ENCODE data around the gene KLK12. TPM values are rescaled to one million over a fixed set of nuclear protein-coding genes. Genes with fewer than 3 reads are reported as not detected.
A peak's percentile ranks its signal among the peaks of the same experiment; 100 is the strongest.

Gene KLK12
- total and polyA plus RNA-seq, 9 of the 15 experiments (the other 6 are each of a cell fraction or from before 2014, with no cell fraction given), result not detected

GRCh38 chr19:51007488-51007887 lies 27.3 kb downstream of the KLK12 start (continued):
- peak; percentile 87; the same call in 1 of the 2 replicates for TF ChIP-seq RREB1 (CRISPR knock-in tag; IDR thresholded peaks at IDR 0.05)
- no peak for TF ChIP-seq JUNB (CRISPR knock-in tag; conservative IDR thresholded peaks at IDR 0.05)
- TF ChIP-seq PATZ1 (CRISPR knock-in tag; IDR thresholded peaks at IDR 0.05; ENCODE audit: borderline replicate concordance), result no peak
- no peak for TF ChIP-seq RAD51 (IDR thresholded peaks at IDR 0.05; ENCODE audit: borderline replicate concordance, low read depth)
- no peak for TF ChIP-seq ZBTB9 (CRISPR knock-in tag; IDR thresholded peaks at IDR 0.05)
- TF ChIP-seq THAP12 (CRISPR knock-in tag; IDR thresholded peaks at IDR 0.05), result no peak
- TF ChIP-seq ZNF561 (CRISPR knock-in tag; conservative IDR thresholded peaks at IDR 0.05), result no peak
- TF ChIP-seq ELF2 (CRISPR knock-in tag; IDR thresholded peaks at IDR 0.05), result no peak
- peak; percentile 69 for TF ChIP-seq ZNF143 (CRISPR knock-in tag; IDR thresholded peaks at IDR 0.05)
- no peak for TF ChIP-seq NFE2 (IDR thresholded peaks at IDR 0.05; ENCODE audit: low read depth)
- no peak for TF ChIP-seq GTF2F1 (IDR thresholded peaks at IDR 0.05; ENCODE audit: low read depth, low read length)
- no peak for TF ChIP-seq SNIP1 (IDR thresholded peaks at IDR 0.05; ENCODE audit: low read depth)
- TF ChIP-seq SREBF2 (CRISPR knock-in tag; IDR thresholded peaks at IDR 0.05), result no peak
- no peak for TF ChIP-seq HMG20B (CRISPR knock-in tag; IDR thresholded peaks at IDR 0.05)
- TF ChIP-seq L3MBTL2 (IDR thresholded peaks at IDR 0.05), result no peak
- peak in 1 of 2 experiments; percentile 96; a peak in 2 of 4 replicates for TF ChIP-seq RCOR1 (IDR thresholded peaks at IDR 0.05; ENCODE audit: borderline replicate concordance in 1 of 2, low read depth in 2 of 2, low read length in 2 of 2)
- no peak for TF ChIP-seq RFX7 (CRISPR knock-in tag; IDR thresholded peaks at IDR 0.05)
- TF ChIP-seq HDAC2 (IDR thresholded peaks at IDR 0.05), result peak; percentile 77; the same call in 1 of the 2 replicates

All from K562 (cell line).